SK-N-MC (cell line): ENCODE results near the gene SERPINB3.

Source experiments
- FOXP2 ChIP-seq: optimal IDR thresholded peaks from 2 replicates; pipeline ENCODE3; 2011; ENCODE audit warnings: mild to moderate bottlenecking, moderate library complexity; ENCODE audit not compliant: insufficient read depth; ENCODE audit errors: extremely low read length, control extremely low read depth
- POLR2AphosphoS5 ChIP-seq: IDR thresholded peaks from 2 replicates; pipeline ENCODE4 v1.6.1; 2012; ENCODE audit warnings: mild to moderate bottlenecking, low read depth, low read length, borderline replicate concordance

- no peak for TF ChIP-seq POLR2AphosphoS5
- TF ChIP-seq FOXP2 = no peak
Measured at GRCh38 chr18:63683152-63683551, 21.5 kb upstream of the SERPINB3 start.
